ENCODE data around the gene GRID1.

GRID1 gene

DNA sequence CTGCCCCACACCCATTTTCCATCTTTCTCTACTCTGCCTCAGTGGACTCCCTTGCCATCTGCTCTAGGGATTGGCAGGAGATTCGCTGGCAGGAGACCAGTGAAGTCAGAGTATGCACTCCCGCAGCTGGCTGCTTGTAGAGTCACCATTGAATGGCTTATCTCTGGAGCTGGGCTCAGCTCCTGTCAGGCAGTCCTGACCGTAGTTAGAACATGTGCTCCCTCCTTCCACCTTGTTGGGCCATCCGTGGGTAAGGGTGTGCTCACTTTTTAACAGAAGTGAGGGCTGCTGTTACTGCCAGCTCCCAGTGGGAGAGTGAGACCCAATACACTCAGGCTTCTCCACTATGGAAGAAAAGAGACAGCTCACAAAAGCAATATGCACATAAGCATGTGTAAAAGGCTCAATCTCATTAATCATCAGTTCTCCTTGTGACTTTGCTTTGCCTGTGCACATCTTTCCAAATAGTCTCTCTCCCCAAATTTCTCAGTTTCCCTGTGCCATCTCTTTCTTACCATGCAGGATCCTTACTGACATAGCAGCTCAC, 773.3 kb downstream of the GRID1 start:
- no peaks in the 10 kb centered on the region for H3K9me3 ChIP-seq (ENCODE audit: control insufficient read depth, low read length)
- H3K27me3 ChIP-seq (replicated peaks; ENCODE audit: control insufficient read depth, insufficient read depth, low read length), result peaks cover 10% of the 10 kb centered on the region
- no peak overlapping the region for H3K9ac ChIP-seq (ENCODE audit: low read length)
- no peak overlapping the region for H3K4me3 ChIP-seq (ENCODE audit: low read length)
- H3K4me1 ChIP-seq (ENCODE audit: control insufficient read depth, insufficient read depth, low read length), result no peaks in the 10 kb centered on the region
- DNase-seq (ENCODE audit: low read depth), result no peak
- H3K36me3 ChIP-seq (ENCODE audit: control insufficient read depth, insufficient read depth, low read length, severe bottlenecking), result no peaks in the 10 kb centered on the region

DNA sequence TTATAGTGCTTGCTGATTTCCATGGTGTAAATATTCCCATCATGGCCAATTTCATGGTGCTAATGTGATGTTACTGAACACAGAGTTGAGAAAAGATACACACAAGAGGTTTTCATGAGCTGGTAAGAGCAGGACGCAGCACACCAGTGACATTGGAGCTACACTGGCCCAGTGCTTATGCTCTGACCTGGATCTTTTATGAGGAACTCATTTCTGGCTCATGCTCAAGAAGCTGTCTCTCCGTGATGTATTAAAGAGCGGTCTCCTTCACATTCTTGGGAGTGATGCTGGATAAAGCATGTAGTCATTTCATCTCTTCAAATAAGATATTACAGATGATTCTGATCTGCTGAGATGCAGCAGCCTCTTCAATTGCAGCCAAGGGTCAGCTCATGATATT, 785.2 kb downstream of the GRID1 start:
- no peaks in the 10 kb centered on the region for H3K36me3 ChIP-seq (ENCODE audit: control insufficient read depth, insufficient read depth, low read length, severe bottlenecking)
- H3K9ac ChIP-seq (ENCODE audit: low read length), result no peak overlapping the region
- H3K27me3 ChIP-seq (replicated peaks; ENCODE audit: control insufficient read depth, insufficient read depth, low read length), result no peaks in the 10 kb centered on the region
- no peak overlapping the region for H3K4me3 ChIP-seq (ENCODE audit: low read length)
- no peaks in the 10 kb centered on the region for H3K4me1 ChIP-seq (ENCODE audit: control insufficient read depth, insufficient read depth, low read length)
- no peak for DNase-seq (ENCODE audit: low read depth)
- H3K9me3 ChIP-seq (ENCODE audit: control insufficient read depth, low read length), result no peaks in the 10 kb centered on the region

DNA sequence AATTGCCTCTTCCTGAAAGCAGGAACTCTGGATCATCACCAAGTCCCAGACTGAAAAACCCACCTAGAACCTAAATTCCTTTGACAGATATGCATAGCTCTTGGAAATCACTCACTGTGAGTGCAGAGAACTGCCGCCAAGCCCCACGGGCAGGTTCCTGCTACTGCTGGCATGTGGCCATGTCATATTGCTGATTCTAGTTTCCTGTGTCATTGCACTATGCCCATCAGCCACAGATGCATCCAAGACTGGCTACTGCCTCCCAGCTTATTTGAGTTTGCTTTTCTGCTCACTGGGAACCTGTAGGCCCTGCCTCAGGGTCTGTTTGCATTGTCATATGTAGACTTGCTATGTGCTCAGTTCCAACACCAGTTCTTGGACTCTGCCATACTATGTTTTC, 786.0 kb downstream of the GRID1 start:
- Histone ChIP-seq H3K36me3 (ENCODE audit: control insufficient read depth, insufficient read depth, low read length, severe bottlenecking) (no peaks in the 10 kb centered on the region), H3K4me3 (ENCODE audit: low read length) (no peak overlapping the region), H3K9ac (ENCODE audit: low read length) (no peak overlapping the region), H3K9me3 (ENCODE audit: control insufficient read depth, low read length) (no peaks in the 10 kb centered on the region), H3K4me1 (ENCODE audit: control insufficient read depth, insufficient read depth, low read length) (no peaks in the 10 kb centered on the region), H3K27me3 (replicated peaks; ENCODE audit: control insufficient read depth, insufficient read depth, low read length) (no peaks in the 10 kb centered on the region)
- DNase-seq (ENCODE audit: low read depth), result no peak

GRCh38 chr10:85578860-85579259, 787.7 kb downstream of the GRID1 start:
- Histone ChIP-seq H3K4me1 (ENCODE audit: control insufficient read depth, insufficient read depth, low read length) (no peaks in the 10 kb centered on the region), H3K36me3 (ENCODE audit: control insufficient read depth, insufficient read depth, low read length, severe bottlenecking) (no peaks in the 10 kb centered on the region), H3K4me3 (ENCODE audit: low read length) (no peak overlapping the region), H3K9me3 (ENCODE audit: control insufficient read depth, low read length) (no peaks in the 10 kb centered on the region), H3K27me3 (replicated peaks; ENCODE audit: control insufficient read depth, insufficient read depth, low read length) (no peaks in the 10 kb centered on the region), H3K9ac (ENCODE audit: low read length) (no peak overlapping the region)
- no peak for DNase-seq (ENCODE audit: low read depth)

GRCh38 chr10:85575441-85575840, 791.2 kb downstream of the GRID1 start:
- Histone ChIP-seq H3K9me3 (ENCODE audit: control insufficient read depth, low read length) (no peaks in the 10 kb centered on the region), H3K9ac (ENCODE audit: low read length) (no peak overlapping the region), H3K36me3 (ENCODE audit: control insufficient read depth, insufficient read depth, low read length, severe bottlenecking) (no peaks in the 10 kb centered on the region), H3K4me3 (ENCODE audit: low read length) (no peak overlapping the region), H3K4me1 (ENCODE audit: control insufficient read depth, insufficient read depth, low read length) (no peaks in the 10 kb centered on the region), H3K27me3 (replicated peaks; ENCODE audit: control insufficient read depth, insufficient read depth, low read length) (no peaks in the 10 kb centered on the region)
- no peak for DNase-seq (ENCODE audit: low read depth)

- H3K36me3 ChIP-seq (ENCODE audit: control insufficient read depth, insufficient read depth, low read length, severe bottlenecking), result no peaks in the 10 kb centered on the region
- H3K27me3 ChIP-seq (replicated peaks; ENCODE audit: control insufficient read depth, insufficient read depth, low read length), result no peaks in the 10 kb centered on the region
- H3K4me1 ChIP-seq (ENCODE audit: control insufficient read depth, insufficient read depth, low read length), result no peaks in the 10 kb centered on the region
- no peak overlapping the region for H3K9ac ChIP-seq (ENCODE audit: low read length)
- no peak overlapping the region for H3K4me3 ChIP-seq (ENCODE audit: low read length)
- H3K9me3 ChIP-seq (ENCODE audit: control insufficient read depth, low read length), result no peaks in the 10 kb centered on the region
- no peak for DNase-seq (ENCODE audit: low read depth)
Measured at GRCh38 chr10:85570871-85571270, 795.7 kb downstream of the GRID1 start.

- no peak for DNase-seq (ENCODE audit: low read depth)
- Histone ChIP-seq H3K27me3 (replicated peaks; ENCODE audit: control insufficient read depth, insufficient read depth, low read length) (no peaks in the 10 kb centered on the region), H3K4me1 (ENCODE audit: control insufficient read depth, insufficient read depth, low read length) (no peaks in the 10 kb centered on the region), H3K4me3 (ENCODE audit: low read length) (no peak overlapping the region), H3K36me3 (ENCODE audit: control insufficient read depth, insufficient read depth, low read length, severe bottlenecking) (no peaks in the 10 kb centered on the region), H3K9ac (ENCODE audit: low read length) (no peak overlapping the region), H3K9me3 (ENCODE audit: control insufficient read depth, low read length) (no peaks in the 10 kb centered on the region)
Measured at GRCh38 chr10:85565381-85565780, 801.2 kb downstream of the GRID1 start.

GRCh38 chr10:85558533-85558932, 808.1 kb downstream of the GRID1 start:
- Histone ChIP-seq H3K9me3 (ENCODE audit: control insufficient read depth, low read length) (no peaks in the 10 kb centered on the region), H3K4me3 (ENCODE audit: low read length) (no peak overlapping the region), H3K36me3 (ENCODE audit: control insufficient read depth, insufficient read depth, low read length, severe bottlenecking) (no peaks in the 10 kb centered on the region), H3K27me3 (replicated peaks; ENCODE audit: control insufficient read depth, insufficient read depth, low read length) (no peaks in the 10 kb centered on the region), H3K4me1 (ENCODE audit: control insufficient read depth, insufficient read depth, low read length) (peaks cover 22% of the 10 kb centered on the region), H3K9ac (ENCODE audit: low read length) (no peak overlapping the region)
- DNase-seq (ENCODE audit: low read depth), result no peak

- H3K27me3 ChIP-seq (replicated peaks; ENCODE audit: control insufficient read depth, insufficient read depth, low read length), result no peaks in the 10 kb centered on the region
- H3K9ac ChIP-seq (ENCODE audit: low read length), result no peak overlapping the region
- H3K36me3 ChIP-seq (ENCODE audit: control insufficient read depth, insufficient read depth, low read length, severe bottlenecking), result no peaks in the 10 kb centered on the region
- H3K4me1 ChIP-seq (ENCODE audit: control insufficient read depth, insufficient read depth, low read length), result peaks cover 22% of the 10 kb centered on the region
- no peak for DNase-seq (ENCODE audit: low read depth)
- H3K4me3 ChIP-seq (ENCODE audit: low read length), result no peak overlapping the region
- no peaks in the 10 kb centered on the region for H3K9me3 ChIP-seq (ENCODE audit: control insufficient read depth, low read length)
Measured at GRCh38 chr10:85557706-85558105, 808.9 kb downstream of the GRID1 start.

GRCh38 chr10:85557077-85557476, 809.5 kb downstream of the GRID1 start:
- Histone ChIP-seq H3K36me3 (ENCODE audit: control insufficient read depth, insufficient read depth, low read length, severe bottlenecking) (no peaks in the 10 kb centered on the region), H3K9me3 (ENCODE audit: control insufficient read depth, low read length) (no peaks in the 10 kb centered on the region), H3K27me3 (replicated peaks; ENCODE audit: control insufficient read depth, insufficient read depth, low read length) (no peaks in the 10 kb centered on the region), H3K4me1 (ENCODE audit: control insufficient read depth, insufficient read depth, low read length) (peaks cover 22% of the 10 kb centered on the region), H3K4me3 (ENCODE audit: low read length) (peak overlapping the region; percentile 5), H3K9ac (ENCODE audit: low read length) (no peak overlapping the region)
- no peak for DNase-seq (ENCODE audit: low read depth)
